Uterus (tissue), 4 donors: ENCODE results near the gene DMXL1. TPM values are rescaled to one million over a fixed set of nuclear protein-coding genes. Genes with fewer than 3 reads are reported as not detected.

Experiments
- DNase-seq, 2 donors: peaks; one replicate each; pipeline ENCODE4 v3.0.0-alpha.2; 2019 to 2020
- H3K27ac ChIP-seq, 2 donors: fragments of 200-600 bp; sonication (generic); 1 replicate in 1 of 2; 2 replicates in 1 of 2; pipeline ENCODE4 v1.5.1; 2016 to 2018
- H3K27me3 ChIP-seq, 2 donors: fragments of 200-600 bp; sonication (generic); one replicate each; pipeline ENCODE4 v1.5.1; 2018 to 2019; ENCODE audit warnings: control low read depth in 1 of 2
- H3K36me3 ChIP-seq, 2 donors: fragments of 200-600 bp; sonication (generic); one replicate each; pipeline ENCODE4 v1.5.1; 2019; ENCODE audit warnings: control low read depth in 1 of 2
- H3K4me1 ChIP-seq, 2 donors: fragments of 200-600 bp; sonication (generic); one replicate each; pipeline ENCODE4 v1.5.1; 2018 to 2019; ENCODE audit warnings: control low read depth in 1 of 2
- H3K4me3 ChIP-seq, 2 donors: fragments of 200-600 bp; sonication (generic); 1 replicate in 1 of 2; 2 replicates in 1 of 2; pipeline ENCODE4 v1.5.1; 2018 to 2019; ENCODE audit warnings: mild to moderate bottlenecking in 1 of 2
- H3K9me3 ChIP-seq, 2 donors: fragments of 200-600 bp; sonication (generic); one replicate each; pipeline ENCODE4 v1.5.1; 2019; ENCODE audit warnings: control low read depth in 1 of 2
- POLR2A ChIP-seq, 2 donors: fragments of 450-650 bp; IDR thresholded peaks; one replicate each; pipeline ENCODE4 v1.6.1; 2016; ENCODE audit warnings: antibody characterized with exemption in 2 of 2, mild to moderate bottlenecking in 1 of 2, moderate library complexity in 1 of 2
- intact Hi-C: fragments of 100-400 bp; cut with DNase I; formaldehyde crosslinking; loops from one replicate; pipeline ENCODE4 v1.15.1; 2023; ENCODE audit warnings: low total_unique reads
- total RNA-seq, 4 donors: library from RNA; depleted of rRNA in 3 of 4; stranded (reverse); fragments of >200 nt in 3 of 4; gene quantifications; one replicate each; pipeline versions ENCODE4 v1.1.0 to v1.2.4, GENCODE V29; 2014 to 2023
- TF ChIP-seq, protein P1 (sequence below), 4 experiments: fragments of 200-600 bp in 2 of 4; fragments of 450-650 bp in 2 of 4; sonication (generic) in 2 of 4; IDR thresholded peaks; one replicate each; pipeline ENCODE4 v1.5.1; 2016 to 2019; ENCODE audit warnings: antibody characterized with exemption in 4 of 4, mild to moderate bottlenecking in 2 of 4, moderate library complexity in 1 of 4
- donor health status: DM: yes; HTN: yes; CAD: no.

Gene DMXL1
- total RNA-seq, 4 donors from 2014 or later: 24.4 to 119 (median 56.1) TPM

DNA sequence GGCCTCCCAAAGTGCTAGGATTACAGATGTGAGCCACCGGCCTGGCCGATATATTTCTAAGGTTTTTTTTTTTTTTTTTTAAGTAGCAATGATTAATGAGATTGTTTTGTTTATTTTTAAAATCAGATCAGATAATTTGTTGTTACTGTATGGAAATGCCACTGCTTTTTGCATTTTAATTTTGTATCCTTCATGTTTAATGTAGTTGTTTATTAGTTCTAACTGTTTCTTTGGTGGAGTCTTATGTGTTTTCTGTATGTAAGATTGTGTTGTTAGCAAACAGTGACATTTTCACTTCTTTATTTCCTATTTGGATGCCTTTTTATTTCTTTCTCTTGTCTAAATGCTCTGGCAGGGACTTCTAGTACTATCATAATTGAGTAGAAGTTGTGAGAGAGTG lies 87.3 kb downstream of the DMXL1 start:
- H3K27me3 ChIP-seq: no peaks in the 10 kb centered on the region

DNA sequence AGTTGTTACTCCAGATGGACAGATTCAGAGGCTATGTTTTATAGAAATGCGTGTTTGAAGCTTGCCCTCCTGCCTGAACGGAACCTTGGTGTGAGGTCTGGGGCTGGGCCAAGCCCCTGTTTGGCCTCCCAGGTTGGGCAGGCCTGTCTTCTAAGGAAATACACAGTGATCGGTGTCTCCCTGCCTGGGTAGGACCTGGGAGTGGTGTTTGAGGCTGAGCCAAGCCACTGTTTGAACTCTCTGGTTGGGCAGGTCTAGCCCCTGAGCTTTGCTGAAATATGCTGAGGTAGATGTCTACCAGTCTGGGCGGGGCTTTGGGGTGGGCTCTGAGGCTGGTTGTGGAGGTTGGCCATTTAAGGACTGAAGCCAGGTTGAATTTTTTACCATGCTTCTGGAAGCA lies 90.5 kb downstream of the DMXL1 start:
- no peaks in the 10 kb centered on the region for H3K4me1 ChIP-seq
- H3K36me3 ChIP-seq: no peaks in the 10 kb centered on the region
- no peak for DNase-seq
- H3K9me3 ChIP-seq: peaks cover 0 to 3% of the 10 kb centered on the region in 2 donors
- no peak overlapping the region for H3K27ac ChIP-seq
- TF ChIP-seq POLR2A (IDR thresholded peaks at IDR 0.05): no peak
- TF ChIP-seq, protein P1, sequence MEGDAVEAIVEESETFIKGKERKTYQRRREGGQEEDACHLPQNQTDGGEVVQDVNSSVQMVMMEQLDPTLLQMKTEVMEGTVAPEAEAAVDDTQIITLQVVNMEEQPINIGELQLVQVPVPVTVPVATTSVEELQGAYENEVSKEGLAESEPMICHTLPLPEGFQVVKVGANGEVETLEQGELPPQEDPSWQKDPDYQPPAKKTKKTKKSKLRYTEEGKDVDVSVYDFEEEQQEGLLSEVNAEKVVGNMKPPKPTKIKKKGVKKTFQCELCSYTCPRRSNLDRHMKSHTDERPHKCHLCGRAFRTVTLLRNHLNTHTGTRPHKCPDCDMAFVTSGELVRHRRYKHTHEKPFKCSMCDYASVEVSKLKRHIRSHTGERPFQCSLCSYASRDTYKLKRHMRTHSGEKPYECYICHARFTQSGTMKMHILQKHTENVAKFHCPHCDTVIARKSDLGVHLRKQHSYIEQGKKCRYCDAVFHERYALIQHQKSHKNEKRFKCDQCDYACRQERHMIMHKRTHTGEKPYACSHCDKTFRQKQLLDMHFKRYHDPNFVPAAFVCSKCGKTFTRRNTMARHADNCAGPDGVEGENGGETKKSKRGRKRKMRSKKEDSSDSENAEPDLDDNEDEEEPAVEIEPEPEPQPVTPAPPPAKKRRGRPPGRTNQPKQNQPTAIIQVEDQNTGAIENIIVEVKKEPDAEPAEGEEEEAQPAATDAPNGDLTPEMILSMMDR (IDR thresholded peaks at IDR 0.05): no peak
- intact Hi-C loops: no loop called here
- no peak overlapping the region for H3K4me3 ChIP-seq
- H3K27me3 ChIP-seq: no peaks in the 10 kb centered on the region

More for the DNA sequence above, 87.3 kb downstream of the DMXL1 start:
- no peak for DNase-seq
- Histone ChIP-seq H3K36me3 (no peaks in the 10 kb centered on the region), H3K4me1 (no peaks in the 10 kb centered on the region), H3K27ac (no peak overlapping the region), H3K9me3 (peaks cover 0 to 3% of the 10 kb centered on the region in 2 donors), H3K4me3 (no peak overlapping the region)
- TF ChIP-seq POLR2A (IDR thresholded peaks at IDR 0.05): no peak
- TF ChIP-seq, protein P1 (IDR thresholded peaks at IDR 0.05): no peak
- intact Hi-C loops: no loop called here

DNA sequence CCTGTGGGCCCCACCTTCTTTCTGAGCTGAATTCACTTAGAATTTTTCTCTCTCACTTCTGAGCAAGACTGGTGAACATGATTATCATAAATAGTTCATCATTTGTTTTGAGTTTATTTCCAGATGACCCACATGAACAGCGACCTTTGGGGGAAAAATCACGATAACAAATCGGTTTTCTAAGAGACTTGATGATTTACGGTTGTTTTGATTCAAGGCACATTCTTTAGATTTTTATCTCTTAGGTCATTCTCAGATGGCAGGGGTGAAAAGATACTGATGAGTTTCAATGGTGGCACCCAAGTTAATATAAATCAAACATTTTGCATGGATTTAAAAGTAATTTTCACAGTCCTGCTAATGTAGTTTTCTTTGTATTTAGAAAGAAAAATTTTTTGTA lies 95.1 kb downstream of the DMXL1 start:
- no peak overlapping the region for H3K27ac ChIP-seq
- H3K27me3 ChIP-seq: no peaks in the 10 kb centered on the region
- DNase-seq: no peak
- no peaks in the 10 kb centered on the region for H3K9me3 ChIP-seq
- H3K4me3 ChIP-seq: no peak overlapping the region
- no peaks in the 10 kb centered on the region for H3K4me1 ChIP-seq
- H3K36me3 ChIP-seq: no peaks in the 10 kb centered on the region
- intact Hi-C loops: no loop called here
- TF ChIP-seq POLR2A (IDR thresholded peaks at IDR 0.05): no peak
- TF ChIP-seq, protein P1 (IDR thresholded peaks at IDR 0.05): no peak

DNA sequence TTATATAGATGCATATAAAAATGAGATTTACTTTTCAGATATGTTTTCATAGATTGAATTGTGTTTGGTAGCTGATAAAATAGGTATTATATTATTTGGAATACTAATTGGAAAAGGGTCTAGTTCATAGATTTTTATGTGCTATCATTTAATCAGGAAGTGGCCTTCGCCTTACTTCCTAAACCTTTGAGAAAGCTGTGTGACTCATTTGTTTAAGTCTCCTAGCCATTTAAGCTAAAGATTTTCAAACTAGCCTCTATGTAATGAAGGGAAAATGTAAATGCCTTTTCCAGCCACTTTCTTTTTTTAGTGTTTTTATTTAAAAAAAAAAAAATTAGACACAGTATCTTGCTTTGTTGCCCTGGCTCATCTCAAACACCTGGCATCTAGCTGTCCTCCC lies 97.5 kb downstream of the DMXL1 start:
- Histone ChIP-seq H3K36me3 (no peaks in the 10 kb centered on the region), H3K4me1 (no peaks in the 10 kb centered on the region), H3K4me3 (no peak overlapping the region), H3K9me3 (no peaks in the 10 kb centered on the region), H3K27ac (no peak overlapping the region), H3K27me3 (no peaks in the 10 kb centered on the region)
- DNase-seq: no peak
- no peak for TF ChIP-seq POLR2A (IDR thresholded peaks at IDR 0.05)
- TF ChIP-seq, protein P1 (IDR thresholded peaks at IDR 0.05): no peak
- intact Hi-C loops: no loop called here

DNA sequence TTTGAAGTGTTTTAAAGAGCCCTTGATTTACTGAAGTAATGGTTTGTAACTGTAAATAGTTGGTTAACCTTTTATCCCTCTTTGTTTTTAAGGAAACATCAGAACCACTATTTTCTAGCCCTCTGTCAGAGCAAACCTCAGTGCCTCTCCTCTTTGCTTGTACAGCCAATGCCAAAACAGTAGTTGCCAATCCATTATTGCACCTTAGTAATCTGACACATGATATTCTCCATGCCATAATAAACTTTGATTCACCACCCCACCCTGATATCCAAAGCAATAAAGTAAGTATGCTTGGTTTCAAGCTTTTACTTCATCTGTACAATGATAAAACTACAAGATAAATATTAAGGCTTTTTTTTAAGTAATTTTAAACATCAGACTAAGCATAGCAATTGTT lies 100.8 kb downstream of the DMXL1 start:
- H3K36me3 ChIP-seq: no peaks in the 10 kb centered on the region
- H3K9me3 ChIP-seq: no peaks in the 10 kb centered on the region
- H3K4me3 ChIP-seq: no peak overlapping the region
- no peaks in the 10 kb centered on the region for H3K4me1 ChIP-seq
- no peaks in the 10 kb centered on the region for H3K27me3 ChIP-seq
- no peak overlapping the region for H3K27ac ChIP-seq
- no peak for TF ChIP-seq POLR2A (IDR thresholded peaks at IDR 0.05)
- TF ChIP-seq, protein P1 (IDR thresholded peaks at IDR 0.05): no peak
- DNase-seq: no peak
- intact Hi-C loops: no loop called here
